Neural crest cell (in vitro differentiated cells): ENCODE results near the gene CDKL1. TPM values are rescaled to one million over a fixed set of nuclear protein-coding genes. Genes with fewer than 3 reads are reported as not detected.
"Not testable (repeated sequence)": the region's sequence is repeated elsewhere in the genome, so short reads cannot be mapped to it uniquely, and the experiment has no call there.

ENCODE experiments used
- DNase-seq: peaks from one replicate; pipeline ENCODE4 v3.0.0; 2021; ENCODE audit warnings: low read depth, mixed read lengths, low spot score
- H3K27ac Mint-ChIP-seq: one replicate; pipeline ENCODE4 v1.8.0; 2021; ENCODE audit warnings: mild to moderate bottlenecking, mixed read lengths; ENCODE audit not compliant: unreplicated experiment
- H3K27me3 Mint-ChIP-seq: 2 replicates; pipeline ENCODE4 v1.8.0; 2021; ENCODE audit warnings: low read depth, mild to moderate bottlenecking, mixed read lengths
- H3K36me3 Mint-ChIP-seq: 2 replicates; pipeline ENCODE4 v1.8.0; 2021; ENCODE audit warnings: low read depth, mild to moderate bottlenecking, mixed read lengths
- H3K4me1 Mint-ChIP-seq: 2 replicates; pipeline ENCODE4 v1.8.0; 2021; ENCODE audit warnings: mixed read lengths
- H3K4me3 Mint-ChIP-seq: one replicate; pipeline ENCODE4 v1.8.0; 2021; ENCODE audit warnings: mild to moderate bottlenecking, mixed read lengths
- H3K9me3 Mint-ChIP-seq: 2 replicates; pipeline ENCODE4 v1.8.0; 2021; ENCODE audit warnings: mixed read lengths
- CTCF ChIP-seq: fragments of 200-600 bp; sonication (generic); conservative IDR thresholded peaks from 2 replicates; pipeline ENCODE4 v1.5.0; 2021; ENCODE audit warnings: antibody characterized with exemption, mild to moderate bottlenecking
- total RNA-seq: library from RNA; stranded (reverse); gene quantifications from 2 replicates; pipeline ENCODE4 v1.2.1, GENCODE V29; 2021

The CDKL1 gene
- total RNA-seq, 1 donor from 2014 or later: 6.1 TPM

GRCh38 chr14:50371546-50371945 is 25.1 kb downstream of the CDKL1 start:
- H3K36me3 Mint-ChIP-seq: no peaks in the 10 kb centered on the region
- no peaks in the 10 kb centered on the region for H3K27me3 Mint-ChIP-seq
- H3K9me3 Mint-ChIP-seq: peaks cover 6% of the 10 kb centered on the region
- no peak for DNase-seq
- no peak overlapping the region for H3K27ac Mint-ChIP-seq
- H3K4me3 Mint-ChIP-seq: no peak overlapping the region
- no peaks in the 10 kb centered on the region for H3K4me1 Mint-ChIP-seq
- no peak for TF ChIP-seq CTCF

GRCh38 chr14:50366589-50366988 is 30.1 kb downstream of the CDKL1 start:
- Mint-ChIP-seq H3K27ac (no peak overlapping the region), H3K4me3 (no peak overlapping the region), H3K36me3 (no peaks in the 10 kb centered on the region), H3K9me3 (peaks cover 6% of the 10 kb centered on the region), H3K27me3 (no peaks in the 10 kb centered on the region), H3K4me1 (no peaks in the 10 kb centered on the region)
- DNase-seq: no peak
- TF ChIP-seq CTCF: no peak

GRCh38 chr14:50366115-50366514 is 30.6 kb downstream of the CDKL1 start:
- no peak overlapping the region for H3K27ac Mint-ChIP-seq
- no peaks in the 10 kb centered on the region for H3K36me3 Mint-ChIP-seq
- no peaks in the 10 kb centered on the region for H3K27me3 Mint-ChIP-seq
- no peak overlapping the region for H3K4me3 Mint-ChIP-seq
- no peak for DNase-seq
- no peak for TF ChIP-seq CTCF
- H3K9me3 Mint-ChIP-seq: peaks cover 6% of the 10 kb centered on the region
- H3K4me1 Mint-ChIP-seq: no peaks in the 10 kb centered on the region

GRCh38 chr14:50365572-50365971 is 31.1 kb downstream of the CDKL1 start:
- DNase-seq, H3K4me3 Mint-ChIP-seq, H3K27me3 Mint-ChIP-seq, H3K36me3 Mint-ChIP-seq, H3K4me1 Mint-ChIP-seq, H3K9me3 Mint-ChIP-seq, H3K27ac Mint-ChIP-seq: not testable (repeated sequence)

- no peak for TF ChIP-seq CTCF
- H3K9me3 Mint-ChIP-seq: no peaks in the 10 kb centered on the region
- no peaks in the 10 kb centered on the region for H3K4me1 Mint-ChIP-seq
- no peak overlapping the region for H3K27ac Mint-ChIP-seq
- no peaks in the 10 kb centered on the region for H3K36me3 Mint-ChIP-seq
- DNase-seq: no peak
- H3K27me3 Mint-ChIP-seq: no peaks in the 10 kb centered on the region
- H3K4me3 Mint-ChIP-seq: no peak overlapping the region
Observed at GRCh38 chr14:50364792-50365191, 31.9 kb downstream of the CDKL1 start.

GRCh38 chr14:50363714-50364111 is 33.0 kb downstream of the CDKL1 start:
- Mint-ChIP-seq H3K36me3 (no peaks in the 10 kb centered on the region), H3K4me3 (no peak overlapping the region), H3K27me3 (no peaks in the 10 kb centered on the region), H3K27ac (no peak overlapping the region), H3K4me1 (no peaks in the 10 kb centered on the region), H3K9me3 (no peaks in the 10 kb centered on the region)
- TF ChIP-seq CTCF: no peak
- DNase-seq: no peak
